GM18511 (cell line): ENCODE results near the gene ATP13A3.

ENCODE experiments used
- ATAC-seq: cut with Tn5 transposase; IDR thresholded peaks from one replicate; pipeline ENCODE4 v1.9.1; 2021; ENCODE audit warnings: mild to moderate bottlenecking, moderate library complexity; ENCODE audit not compliant: unreplicated experiment

Gene ATP13A3

GRCh38 chr3:194396539-194396858, 90.3 kb downstream of the ATP13A3 start:
- ATAC-seq, result no peak

- ATAC-seq, result no peak
These were observed 90.8 kb downstream of the ATP13A3 start for GRCh38 chr3:194395778-194396538.

- no peak for ATAC-seq
These were observed 91.6 kb downstream of the ATP13A3 start for GRCh38 chr3:194395212-194395611.

GRCh38 chr3:194392576-194392975, 94.2 kb downstream of the ATP13A3 start:
- no peak for ATAC-seq

GRCh38 chr3:194390835-194391234, 96.0 kb downstream of the ATP13A3 start:
- ATAC-seq, result no peak

- no peak for ATAC-seq
These were observed 97.5 kb downstream of the ATP13A3 start for GRCh38 chr3:194389269-194389668.

GRCh38 chr3:194387926-194388418, 98.8 kb downstream of the ATP13A3 start:
- ATAC-seq, result no peak

GRCh38 chr3:194387276-194387675, 99.5 kb downstream of the ATP13A3 start:
- ATAC-seq, result no peak

GRCh38 chr3:194386648-194387047, 100.2 kb downstream of the ATP13A3 start:
- ATAC-seq, result no peak

GRCh38 chr3:194386066-194386465, 100.7 kb downstream of the ATP13A3 start:
- ATAC-seq, result no peak

- no peak for ATAC-seq
These were observed 102.2 kb downstream of the ATP13A3 start for GRCh38 chr3:194384569-194385001.

- ATAC-seq, result no peak
These were observed 102.6 kb downstream of the ATP13A3 start for GRCh38 chr3:194384156-194384555.

GRCh38 chr3:194383276-194383940, 103.4 kb downstream of the ATP13A3 start:
- ATAC-seq, result no peak

- ATAC-seq, result no peak
These were observed 103.9 kb downstream of the ATP13A3 start for GRCh38 chr3:194382892-194383223.

GRCh38 chr3:194382196-194382891, 104.5 kb downstream of the ATP13A3 start:
- no peak for ATAC-seq

GRCh38 chr3:194381460-194381875, 105.3 kb downstream of the ATP13A3 start:
- ATAC-seq, result no peak

- no peak for ATAC-seq
These were observed 106.5 kb downstream of the ATP13A3 start for GRCh38 chr3:194380326-194380725.

- ATAC-seq, result no peak
These were observed 107.2 kb downstream of the ATP13A3 start for GRCh38 chr3:194379651-194380050.

- no peak for ATAC-seq
These were observed 107.6 kb downstream of the ATP13A3 start for GRCh38 chr3:194379231-194379630.

- no peak for ATAC-seq
These were observed 109.1 kb downstream of the ATP13A3 start for GRCh38 chr3:194377708-194378107.

- ATAC-seq, result no peak
These were observed 110.6 kb downstream of the ATP13A3 start for GRCh38 chr3:194376241-194376560.
